Skin of body (tissue), 2 donors: ENCODE results near the gene SLC44A4. TPM values are rescaled to one million over a fixed set of nuclear protein-coding genes. Genes with fewer than 3 reads are reported as not detected.
"Not testable (repeated sequence)": the region's sequence is repeated elsewhere in the genome, so short reads cannot be mapped to it uniquely, and the experiment has no call there.

Experiments used
- DNase-seq: peaks from one replicate; lab custom pipeline; 2025; lab: John Stamatoyannopoulos, UW
- total RNA-seq: library from RNA; depleted of rRNA; stranded (reverse); fragments of >200 nt; gene quantifications from one replicate; pipeline ENCODE4 v1.2.3, GENCODE V29; 2014

Gene SLC44A4
- total RNA-seq, result 0.10 TPM

DNA sequence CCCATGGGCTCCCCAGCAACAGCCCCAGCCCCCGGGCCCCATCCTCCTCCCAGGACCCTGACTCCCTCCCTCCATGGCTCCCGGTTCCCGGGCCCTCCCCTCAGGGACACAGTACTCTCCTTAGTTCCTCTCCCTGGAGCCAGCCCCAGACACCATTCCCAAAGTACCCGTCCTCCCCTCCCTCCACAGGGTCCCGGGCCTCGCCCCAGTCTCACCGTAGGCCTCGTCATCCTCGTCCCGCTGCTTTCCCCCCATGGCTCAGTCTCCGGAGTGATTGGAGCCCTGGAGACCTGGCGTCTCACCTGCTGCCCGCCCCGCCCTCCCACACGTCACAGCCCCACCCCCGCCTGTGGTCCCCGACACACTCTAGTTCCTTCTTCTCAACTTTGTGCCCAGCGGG is at the start of gene SLC44A4:
Gene SLC44A4 (minus strand): TSS at position 272 of the 400 bp plus-strand sequence. CDS start 17 bp downstream, at position 255.
- DNase-seq, result no peak

GRCh38 chr6:31928672-31928939 is 49.8 kb upstream of the SLC44A4 start:
- DNase-seq, result no peak

GRCh38 chr6:31927863-31928671 is 49.3 kb upstream of the SLC44A4 start:
- DNase-seq, result no peak

- no peak for DNase-seq
These were observed 48.6 kb upstream of the SLC44A4 start, which contains the start of gene C2 for GRCh38 chr6:31927242-31927862. Gene C2, plus strand, starts transcription at chr6:31927717. Its CDS starts 36 bp downstream, at chr6:31927753.

DNA sequence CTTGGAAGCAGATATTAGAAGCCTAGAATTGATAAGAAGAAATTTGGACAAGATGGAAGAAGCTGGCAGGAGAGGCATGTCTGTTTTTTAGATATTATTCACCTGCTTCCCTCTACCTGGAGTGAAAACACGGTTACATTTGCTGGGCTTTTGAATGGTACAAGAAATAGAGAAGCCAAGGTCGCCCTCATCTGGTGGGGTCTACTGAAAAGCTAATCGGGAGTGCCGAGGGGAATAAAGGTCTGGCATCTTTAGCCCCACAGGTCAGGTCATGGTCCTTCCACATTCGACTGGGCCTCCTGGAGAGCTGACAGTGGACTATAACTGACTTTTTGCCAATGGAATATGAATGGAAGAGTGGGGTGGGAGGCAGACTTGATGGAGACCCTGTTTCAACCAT is 44.1 kb upstream of the SLC44A4 start:
- DNase-seq, result no peak

- no peak for DNase-seq
These were observed 42.0 kb upstream of the SLC44A4 start for GRCh38 chr6:31920811-31921210.

- DNase-seq, result no peak
These were observed 41.0 kb upstream of the SLC44A4 start for GRCh38 chr6:31919624-31920303.

GRCh38 chr6:31918069-31918720 is 39.4 kb upstream of the SLC44A4 start:
- no peak for DNase-seq

DNA sequence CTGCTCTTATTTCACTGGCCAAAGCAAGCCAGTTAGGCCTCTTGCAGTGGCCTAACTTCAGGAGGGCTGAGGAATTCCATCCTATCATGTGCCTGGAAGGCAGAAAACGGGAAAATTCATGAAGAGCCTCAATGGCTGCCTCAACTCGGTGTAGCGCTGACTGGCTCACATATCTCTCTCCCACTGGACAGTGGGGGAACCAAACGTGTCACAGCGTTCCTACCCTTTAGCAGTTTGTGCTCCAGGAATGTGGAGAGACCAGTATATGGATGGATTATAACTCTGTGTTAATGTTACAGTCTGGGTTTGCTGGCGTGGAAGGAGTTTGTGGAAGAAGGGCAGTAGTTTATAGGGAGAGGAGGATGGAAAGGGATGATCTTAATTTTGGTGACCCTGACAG is 37.0 kb upstream of the SLC44A4 start:
- DNase-seq, result no peak

- no peak for DNase-seq
These were observed 36.6 kb upstream of the SLC44A4 start for GRCh38 chr6:31915351-31915750.

- DNase-seq, result no peak
These were observed 33.2 kb upstream of the SLC44A4 start for GRCh38 chr6:31911826-31912585.

DNA sequence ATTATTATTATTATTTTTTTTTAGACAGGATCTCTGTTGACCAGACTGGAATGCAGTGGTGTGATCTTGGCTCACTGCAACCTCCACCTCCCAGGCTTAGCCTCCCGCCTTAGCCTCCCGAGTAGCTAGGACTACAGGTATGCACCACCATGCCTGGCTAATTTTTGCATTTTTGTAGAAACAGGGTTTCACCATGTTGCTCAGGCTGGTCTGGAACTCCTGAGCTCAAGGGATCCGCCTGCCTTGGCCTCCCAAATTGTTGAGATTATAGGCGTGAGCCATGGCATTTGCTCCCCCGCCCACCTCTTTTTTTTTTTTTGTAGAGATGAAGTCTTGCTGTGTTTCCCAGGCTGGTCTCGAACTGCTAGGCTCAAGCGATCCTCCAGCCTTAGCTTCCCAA is 30.5 kb upstream of the SLC44A4 start:
- DNase-seq, result not testable (repeated sequence)

- no peak for DNase-seq
These were observed 30.0 kb upstream of the SLC44A4 start for GRCh38 chr6:31908791-31909190.

GRCh38 chr6:31908255-31908654 is 29.5 kb upstream of the SLC44A4 start:
- not testable (repeated sequence) for DNase-seq

- DNase-seq, result no peak
These were observed 28.5 kb upstream of the SLC44A4 start for GRCh38 chr6:31907158-31907813.

GRCh38 chr6:31906727-31907126 is 27.9 kb upstream of the SLC44A4 start:
- DNase-seq, result not testable (repeated sequence)

- DNase-seq, result no peak
These were observed 27.3 kb upstream of the SLC44A4 start for GRCh38 chr6:31906122-31906521.

DNA sequence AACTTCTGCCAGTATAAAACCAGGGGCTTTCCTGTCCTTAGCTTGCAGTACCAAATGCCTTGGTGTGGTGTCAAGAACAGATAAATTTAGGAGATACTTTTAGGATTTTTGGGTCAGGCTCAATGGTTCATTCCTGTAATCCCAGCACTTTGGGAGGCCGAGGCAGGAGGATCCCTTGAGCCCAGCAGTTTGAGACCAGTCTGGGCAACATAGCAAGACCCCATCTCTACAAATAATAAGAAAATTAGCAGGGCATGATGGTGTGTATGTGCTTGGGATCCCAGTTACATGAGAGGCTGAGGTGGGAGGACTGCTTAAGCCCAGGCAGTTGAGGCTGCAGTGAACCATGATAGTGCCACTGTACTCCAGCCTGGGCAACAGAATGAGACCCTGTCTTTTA is 26.2 kb upstream of the SLC44A4 start:
- no peak for DNase-seq

GRCh38 chr6:31903957-31904356 is 25.2 kb upstream of the SLC44A4 start:
- no peak for DNase-seq

DNA sequence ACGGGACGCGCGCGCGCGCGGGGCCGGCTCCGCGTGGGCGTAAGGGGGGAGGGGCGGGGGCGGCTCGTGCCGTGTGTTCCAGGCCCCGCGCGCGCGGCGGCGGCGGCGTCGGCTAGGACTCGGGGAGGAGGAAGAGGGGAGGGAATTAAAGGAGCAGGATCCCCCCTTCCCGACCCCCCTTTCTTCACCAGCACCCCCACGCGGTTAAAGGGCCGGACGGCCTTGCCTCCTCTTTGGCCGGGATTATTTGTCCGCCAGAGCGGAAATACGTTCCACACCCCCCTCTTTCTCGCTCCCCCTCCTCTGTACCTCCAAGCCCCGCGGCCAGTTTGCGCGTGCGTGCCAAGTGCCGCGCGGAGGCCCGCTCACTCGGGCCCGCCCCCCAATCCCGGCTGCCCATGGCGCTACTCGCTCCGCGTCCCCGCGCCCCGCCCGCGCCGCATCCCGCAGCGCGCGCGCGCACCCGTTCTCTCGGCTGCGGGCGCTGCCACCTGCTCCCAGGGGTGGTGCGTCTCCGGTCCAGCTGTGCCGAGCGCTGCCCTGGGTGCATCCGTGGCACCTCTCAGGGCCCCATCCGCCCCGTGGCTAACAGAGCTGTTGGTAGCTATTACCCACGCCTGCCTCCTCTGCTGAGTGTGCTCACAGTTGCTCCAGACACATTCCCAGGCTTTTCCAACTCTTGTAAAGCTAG is 23.3 kb upstream of the SLC44A4 start, which contains the start of gene ZBTB12:
Gene ZBTB12 (minus strand): TSS at position 134 of the 691 bp plus-strand sequence. CDS start 781 bp downstream, outside the sequence.
- peak; percentile 96 for DNase-seq
